ENCODE results near the gene PKM.

Gene PKM

DNA sequence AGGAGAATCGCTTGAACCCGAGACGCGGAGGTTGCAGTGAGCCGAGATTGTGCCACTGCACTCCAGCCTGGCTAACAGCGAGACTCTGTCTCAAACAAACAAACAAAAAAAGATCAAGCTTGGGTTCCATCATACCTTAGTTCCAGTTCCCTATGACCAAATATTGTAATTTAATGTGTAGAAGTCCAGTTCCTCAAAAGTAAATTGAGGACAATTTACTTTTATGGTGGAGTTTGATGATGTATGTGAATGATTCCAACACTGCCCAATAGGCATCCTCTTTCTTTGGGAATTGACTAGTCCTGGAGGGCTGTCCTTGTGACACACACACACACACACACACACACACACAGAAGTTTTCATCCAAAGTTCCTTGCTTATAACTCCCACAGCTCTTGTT is 2.8 kb upstream of the PKM start:
- DNase-seq, result peak; percentile 44

DNA sequence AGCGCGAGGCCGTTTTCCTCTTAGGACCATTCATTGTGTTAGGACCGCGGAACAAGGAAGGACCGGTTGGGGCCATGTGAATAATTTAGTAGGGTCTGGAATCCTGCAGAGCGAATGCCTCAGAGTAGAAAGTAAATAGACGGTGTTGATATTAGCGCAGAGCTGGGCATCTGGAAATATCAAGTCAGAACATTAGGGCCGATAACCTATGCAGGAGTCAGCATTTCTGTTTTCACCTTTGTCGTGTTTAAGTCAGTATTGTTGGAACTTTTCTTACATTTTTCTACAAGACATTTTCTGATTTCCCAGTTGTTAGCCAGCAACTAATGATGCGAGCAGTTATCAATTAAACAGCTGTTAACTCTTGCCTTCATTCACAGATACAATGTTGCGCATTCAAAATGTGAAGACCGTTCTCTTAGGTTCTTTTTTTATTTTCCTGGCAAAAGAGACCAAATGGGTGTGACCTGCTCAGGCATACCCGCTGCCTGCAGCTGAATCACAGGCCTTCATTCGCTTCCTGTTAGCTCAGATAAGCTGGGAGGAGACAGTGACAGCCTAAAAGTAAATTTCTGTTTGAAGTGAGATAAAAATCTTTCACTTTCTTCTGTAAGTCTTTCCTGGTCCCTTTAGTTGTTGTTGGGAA is 966 bp upstream of the PKM start:
- peak; percentile 82 for DNase-seq

DNA sequence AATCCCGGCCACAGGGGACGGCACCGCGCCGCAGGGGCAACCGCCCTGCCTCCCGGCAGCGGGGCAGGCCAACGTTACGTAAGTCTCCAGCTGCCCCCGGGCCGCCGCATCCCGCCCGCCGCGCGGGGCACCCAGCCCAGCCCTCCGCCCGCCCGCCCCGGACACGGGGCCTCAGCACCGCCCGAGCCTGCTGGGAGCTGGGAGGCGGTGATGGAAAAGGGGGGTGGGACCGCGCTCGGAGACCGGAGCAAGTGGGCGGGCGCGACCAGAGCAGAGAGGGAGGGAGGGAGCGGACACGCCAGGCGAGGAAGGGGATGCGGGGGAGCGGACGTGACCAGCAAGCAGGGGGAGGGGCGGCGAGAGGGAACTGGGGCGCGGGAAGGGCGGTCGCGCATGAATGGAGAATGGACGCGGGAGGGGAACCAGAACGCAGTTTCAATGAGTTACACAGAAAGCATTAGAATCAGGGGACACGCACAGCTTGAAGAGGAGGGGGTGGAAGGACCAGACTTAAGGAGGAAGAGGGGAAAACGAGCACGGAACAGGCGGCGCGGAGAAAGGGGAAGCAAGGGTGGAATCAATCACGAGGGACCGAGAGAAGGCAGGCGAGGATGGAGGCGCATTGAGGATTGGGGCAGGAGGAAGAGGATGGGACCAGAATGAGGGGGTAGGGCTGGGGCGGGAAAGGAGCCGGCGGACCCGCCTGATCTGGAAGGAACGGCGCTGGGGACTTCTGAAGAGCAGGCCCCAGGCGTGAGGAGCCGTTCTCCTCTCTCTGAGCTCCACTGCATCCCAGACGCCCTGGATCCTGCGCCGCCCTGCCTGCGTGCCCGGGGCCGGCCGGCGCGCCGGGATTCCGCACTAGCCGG is 559 bp downstream of the PKM start:
- peak; percentile 92 for DNase-seq

DNA sequence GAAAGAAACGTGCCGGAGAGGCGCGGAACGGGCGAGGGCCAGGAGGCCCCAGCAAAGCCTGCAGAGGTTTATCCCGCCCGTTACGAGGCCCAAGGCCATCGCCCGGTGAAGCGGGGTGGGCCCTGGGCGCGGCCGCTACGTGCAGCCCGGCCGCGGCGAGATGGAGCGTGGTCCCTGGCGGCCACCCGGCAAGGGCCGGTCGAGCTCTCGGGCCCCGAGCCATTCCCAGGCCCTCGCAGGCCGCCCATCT is 1.1 kb downstream of the PKM start:
- DNase-seq, result no peak

DNA sequence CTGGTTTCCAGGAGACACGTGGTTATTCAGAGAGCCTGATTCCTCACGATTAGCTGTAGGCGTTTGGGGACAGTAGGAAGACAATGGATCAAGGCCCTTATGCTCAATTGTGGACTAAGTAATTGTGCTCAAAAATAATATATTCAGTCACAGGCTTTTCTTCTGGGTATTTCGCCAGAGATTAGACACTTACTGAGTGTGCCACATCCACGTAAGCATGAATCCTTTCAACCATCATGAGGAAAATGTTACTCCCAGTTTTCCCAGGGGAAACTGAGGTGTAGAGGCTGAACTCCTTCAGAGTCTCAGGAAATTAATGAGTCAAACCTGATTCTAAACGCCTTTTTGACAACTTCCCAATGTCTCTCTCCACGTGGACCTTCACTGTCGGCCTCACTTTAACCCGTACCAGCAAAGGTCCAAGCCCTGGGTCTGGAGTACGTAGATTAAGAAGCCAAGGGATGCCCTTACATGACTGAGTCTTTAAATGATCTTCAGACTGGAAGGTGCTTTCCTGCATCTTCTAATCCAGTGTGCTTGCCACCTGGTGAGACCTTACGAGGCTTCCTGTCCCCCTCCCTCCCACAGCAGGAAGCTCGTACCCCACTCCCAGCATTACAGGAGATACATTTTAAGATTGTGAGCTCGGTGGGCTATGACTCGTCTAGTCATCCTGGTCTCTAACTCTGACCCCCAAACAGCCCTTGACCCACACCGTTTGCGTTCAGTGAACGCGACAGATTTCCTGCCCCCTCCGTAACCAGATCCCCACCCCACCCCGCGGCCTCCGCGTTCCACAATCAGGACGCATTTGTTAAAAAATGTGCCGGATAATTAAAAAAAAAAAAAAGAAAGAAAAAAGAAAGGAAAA is 1.7 kb downstream of the PKM start:
- DNase-seq, result peak; percentile 64

DNA sequence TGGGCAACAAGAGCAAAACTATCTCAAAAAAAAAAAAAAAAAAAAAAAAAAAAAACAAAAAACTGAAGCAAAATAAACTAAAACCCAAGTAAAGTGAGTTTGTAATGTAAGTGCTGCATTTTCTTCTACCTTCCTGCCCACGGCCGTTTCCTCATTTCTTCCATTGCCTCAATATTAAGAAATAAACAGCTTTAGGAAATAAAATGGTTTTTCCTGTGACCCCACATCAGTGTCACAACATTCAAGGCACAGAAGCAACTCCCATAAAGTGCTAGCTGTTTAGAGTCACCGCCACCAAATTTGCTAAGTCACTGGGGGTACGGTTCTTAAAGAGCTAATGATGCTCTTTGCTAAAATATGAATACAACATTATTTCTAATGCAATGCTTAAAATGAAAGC is 3.3 kb downstream of the PKM start:
- DNase-seq, result peak; percentile 95

DNA sequence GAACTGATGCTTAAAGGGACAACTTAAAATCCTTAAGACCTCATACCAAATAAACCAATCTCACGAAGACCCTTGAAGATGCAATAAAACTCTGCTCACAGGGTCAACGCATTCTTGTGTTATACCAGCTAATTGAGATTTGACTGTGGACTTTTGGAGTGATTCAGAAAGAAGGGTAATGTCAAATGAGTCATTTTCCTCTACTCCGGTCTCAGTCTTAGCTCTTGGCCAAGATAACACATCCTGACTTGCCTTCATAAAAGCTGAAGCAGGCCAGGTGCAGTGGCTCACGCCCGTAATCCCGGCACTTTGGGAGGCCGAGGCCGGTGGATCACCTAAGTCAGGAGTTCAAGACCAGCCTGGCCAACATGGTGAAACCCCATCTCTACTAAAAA is 3.8 kb downstream of the PKM start:
- peak; percentile 80 for DNase-seq

DNA sequence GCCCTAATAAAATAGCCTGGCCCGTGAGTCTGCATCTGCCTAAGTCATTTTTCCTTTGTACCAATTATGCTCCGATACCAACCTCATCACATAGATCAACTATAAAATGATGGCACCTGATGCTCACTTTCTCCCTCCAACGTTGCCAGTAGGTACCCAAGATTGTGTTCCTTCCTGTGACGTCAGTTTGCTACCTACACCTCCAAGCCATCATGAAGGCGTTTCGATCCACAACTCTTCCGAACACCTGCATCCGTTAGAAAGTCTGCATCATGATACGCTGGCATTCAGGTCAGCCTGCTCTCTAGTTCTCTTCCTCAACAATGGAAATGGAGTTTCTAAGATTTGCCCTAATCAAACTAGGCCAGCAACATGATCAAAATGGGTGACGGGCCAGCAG is 7.7 kb downstream of the PKM start:
- no peak for DNase-seq

DNA sequence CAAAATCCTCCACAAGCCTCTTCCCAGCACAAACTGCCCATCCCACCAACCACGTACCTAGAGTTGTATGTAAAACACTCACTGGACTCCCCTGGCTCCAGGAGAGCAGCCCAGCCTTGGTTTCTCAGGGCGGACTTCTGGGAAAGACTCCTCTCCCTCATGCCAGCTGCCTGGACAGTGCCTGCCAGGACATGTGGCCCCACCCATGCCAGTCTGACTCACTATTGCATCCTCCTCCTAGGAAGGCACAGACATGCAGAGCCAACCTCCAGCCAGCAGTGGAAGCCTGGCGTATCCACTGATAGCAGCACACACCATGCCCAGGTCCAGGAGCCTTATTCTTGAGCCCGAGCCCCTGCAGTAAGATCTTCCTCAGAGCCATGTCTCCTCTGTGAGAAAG is 8.6 kb downstream of the PKM start:
- DNase-seq, result peak; percentile 58

DNA sequence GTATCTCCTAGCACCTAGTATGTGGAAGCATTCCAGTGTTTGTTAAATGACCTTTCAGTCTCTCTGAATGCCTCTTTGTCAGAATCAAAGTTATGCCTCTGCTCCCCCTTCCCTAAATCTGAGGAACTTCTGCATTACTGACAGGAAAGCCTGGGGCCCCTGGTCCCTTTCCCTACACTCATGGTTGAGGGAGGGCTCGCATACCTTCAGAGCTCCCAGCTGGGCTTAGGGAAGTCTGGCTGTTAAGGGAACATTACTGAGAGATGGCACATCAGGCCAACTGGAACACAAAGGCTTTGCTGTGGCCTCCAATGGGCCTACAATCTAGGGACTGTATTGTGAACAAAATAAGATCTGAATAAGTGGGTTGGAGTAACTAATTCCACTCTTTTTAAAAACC is 10.3 kb downstream of the PKM start:
- no peak for DNase-seq

DNA sequence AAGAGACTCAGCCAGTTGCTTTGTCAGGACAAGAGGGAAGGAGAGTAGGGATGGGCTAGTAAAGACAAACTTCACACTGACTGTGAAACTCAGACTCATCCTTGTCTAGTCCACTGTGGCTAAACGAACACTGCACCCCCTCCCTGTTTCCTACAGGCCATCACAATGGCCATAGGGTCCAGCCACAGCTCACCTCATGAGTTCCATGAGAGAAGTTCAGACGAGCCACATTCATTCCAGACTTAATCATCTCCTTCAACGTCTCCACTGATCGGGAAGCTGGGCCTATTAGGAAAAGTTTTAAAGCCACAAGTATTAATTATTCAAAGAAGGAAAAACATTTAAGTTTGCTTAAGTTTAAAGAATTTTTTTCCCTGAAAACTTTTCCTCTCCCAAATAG is 13.8 kb downstream of the PKM start:
- DNase-seq, result no peak

DNA sequence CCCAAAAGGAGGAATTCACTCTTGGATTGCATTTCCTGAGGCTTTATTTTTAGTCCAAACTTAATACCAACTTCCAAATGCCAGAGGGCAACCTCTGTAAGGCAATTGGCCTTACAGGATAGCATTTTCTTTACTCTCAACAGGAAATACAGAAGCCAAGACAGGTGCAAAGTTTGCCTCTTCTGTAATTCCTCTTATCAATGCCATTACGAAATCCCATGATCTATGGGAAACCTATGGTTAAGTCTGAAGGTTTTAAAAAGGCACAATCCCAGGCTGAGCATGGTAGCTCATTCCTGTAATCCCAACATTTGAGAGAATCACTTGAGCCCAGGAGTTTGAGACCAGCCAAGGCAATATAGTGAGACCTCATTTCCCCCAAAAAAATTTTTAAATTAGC is 14.9 kb downstream of the PKM start:
- DNase-seq, result no peak

DNA sequence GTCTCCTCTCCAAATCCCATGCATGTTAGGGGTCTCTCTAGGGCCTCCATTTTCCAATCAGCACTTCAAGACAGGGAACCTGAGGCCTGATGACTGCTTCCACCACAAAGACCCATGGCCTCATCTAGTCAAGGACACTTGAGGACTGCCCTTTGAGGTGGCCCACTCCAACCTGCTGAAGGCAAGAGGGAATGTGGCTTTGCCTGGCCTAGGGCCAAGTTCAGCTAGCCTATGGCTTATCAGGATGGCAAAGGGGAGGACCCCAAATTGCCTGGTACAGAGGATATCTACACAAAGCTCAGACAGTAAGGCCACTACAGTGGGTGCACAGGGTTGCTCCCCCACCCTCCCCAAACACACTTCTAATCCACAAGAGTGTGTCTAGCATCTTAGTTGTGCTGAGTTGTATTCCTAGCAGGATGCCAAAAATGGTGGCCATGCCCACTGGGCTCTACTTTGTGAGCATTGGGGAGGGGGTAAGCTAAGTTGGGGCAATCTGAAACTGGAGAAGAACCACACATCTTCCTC is 23.4 kb downstream of the PKM start:
- no peak for DNase-seq

DNA sequence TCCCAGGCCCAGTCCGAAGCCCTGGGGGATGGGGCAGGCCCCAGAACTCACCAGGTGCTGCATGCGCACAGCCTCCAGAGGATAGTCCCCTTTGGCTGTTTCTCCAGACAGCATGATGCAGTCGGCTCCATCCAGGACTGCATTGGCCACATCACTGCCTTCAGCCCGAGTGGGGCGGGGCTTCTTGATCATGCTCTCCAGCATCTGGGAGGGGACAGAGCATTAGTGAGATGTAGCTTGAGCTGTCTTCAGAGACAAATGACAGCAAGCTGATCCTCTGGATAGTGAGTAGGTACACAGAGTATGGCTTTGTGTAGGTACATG is 24.4 kb downstream of the PKM start:
- no peak for DNase-seq

DNA sequence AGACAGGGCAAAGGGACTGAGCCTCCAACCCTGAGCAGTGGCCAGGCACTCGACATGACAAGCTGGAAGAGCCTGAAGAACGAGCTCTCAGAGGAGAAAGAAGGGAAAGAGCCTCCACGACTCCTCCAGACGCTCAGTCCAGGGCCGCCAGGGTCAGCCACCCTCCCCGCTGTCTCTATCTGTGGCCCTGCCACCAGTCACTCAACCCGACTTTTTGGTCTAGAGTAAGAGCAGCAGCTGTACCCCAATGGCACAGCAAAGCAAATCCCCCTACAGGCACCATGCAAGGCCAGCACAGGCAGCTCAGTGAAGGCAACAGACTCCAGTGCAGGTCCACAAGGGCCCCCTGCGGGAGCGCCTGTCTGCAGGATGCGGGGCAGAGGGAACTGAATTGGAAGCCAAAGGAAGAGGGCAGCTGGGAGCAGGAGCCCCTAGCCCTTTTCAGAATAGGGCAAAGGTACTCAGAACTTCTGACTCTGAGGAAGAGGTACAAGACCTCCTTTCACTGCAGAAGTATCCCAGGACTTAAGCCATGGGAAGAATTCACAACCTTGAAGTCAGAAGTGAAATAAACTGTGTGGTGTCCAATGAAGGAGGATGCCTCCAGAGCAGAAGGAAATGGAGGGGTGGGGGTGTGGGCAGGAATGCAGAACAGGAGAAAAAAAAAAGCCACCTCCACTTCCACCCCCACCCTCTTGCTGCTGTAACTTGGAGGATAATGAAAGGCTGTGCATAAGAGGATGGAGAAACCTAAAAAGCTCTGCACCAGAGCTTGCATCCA is 24.9 kb downstream of the PKM start:
- no peak for DNase-seq

DNA sequence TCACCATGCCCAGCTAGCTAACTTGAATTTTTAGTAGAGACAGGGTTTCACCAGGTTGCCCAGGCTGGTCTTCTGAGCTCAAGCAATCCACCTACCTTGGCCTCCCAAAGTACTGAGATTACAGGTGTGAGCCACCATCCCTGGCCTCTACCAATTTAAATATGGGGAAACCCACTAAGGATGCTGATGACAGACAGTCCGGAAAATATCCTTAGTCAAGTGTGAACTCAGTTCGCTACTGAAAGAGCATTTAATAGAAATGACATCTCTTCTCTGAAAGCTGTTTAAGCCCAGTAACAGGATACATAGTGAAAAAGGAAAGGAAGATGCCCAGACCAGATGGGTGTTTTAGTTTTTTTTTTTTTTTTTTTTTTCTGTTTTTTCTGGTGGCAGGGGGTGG is 25.7 kb downstream of the PKM start:
- no peak for DNase-seq

DNA sequence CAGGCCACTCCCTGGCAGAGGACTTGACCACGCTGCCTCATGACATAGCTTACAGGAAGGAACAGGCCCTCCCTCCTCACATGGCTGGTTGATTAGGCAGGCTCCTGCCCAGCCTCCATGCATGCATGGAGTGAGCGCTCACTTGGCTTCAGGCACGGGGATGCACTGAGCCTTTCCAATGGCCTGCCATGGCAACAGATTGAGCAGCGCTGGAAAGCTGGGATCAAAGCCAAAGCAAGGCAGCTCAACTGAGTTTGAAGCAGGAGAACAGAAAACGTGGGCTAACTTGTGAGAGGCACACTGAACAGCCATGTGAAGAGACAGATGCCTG is 27.5 kb downstream of the PKM start:
- no peak for DNase-seq

DNA sequence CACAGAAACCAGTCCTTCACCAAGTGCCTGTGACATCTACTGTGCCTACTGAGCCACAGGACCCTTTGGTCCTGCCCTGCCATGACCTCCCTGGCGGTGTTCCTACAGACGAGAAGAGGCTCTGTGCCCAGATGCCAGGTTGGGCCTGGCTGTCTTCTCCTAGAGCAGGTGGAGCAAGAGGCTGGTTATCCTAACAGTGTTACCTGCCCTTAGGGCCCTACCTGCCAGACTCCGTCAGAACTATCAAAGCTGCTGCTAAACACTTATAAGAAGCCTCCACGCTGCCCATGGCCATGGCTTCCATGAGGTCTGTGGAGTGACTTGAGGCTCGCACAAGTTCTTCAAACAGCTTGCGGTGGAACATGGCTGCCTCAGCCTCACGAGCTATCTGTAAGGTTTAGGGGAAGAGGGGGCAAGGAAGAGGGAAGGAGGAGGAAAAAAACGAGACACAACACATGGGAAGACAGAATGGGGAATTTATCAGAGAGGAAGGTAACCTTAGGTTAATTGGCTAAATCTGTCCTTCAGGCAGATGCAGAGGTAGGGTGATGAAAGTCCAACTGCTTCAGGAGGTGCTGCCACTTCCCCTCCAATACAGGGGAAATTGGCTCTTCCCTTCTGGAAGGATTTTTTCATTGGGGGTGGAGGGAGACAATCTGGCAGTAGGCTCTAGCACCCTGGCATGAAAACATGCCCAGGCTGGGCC is 28.0 kb downstream of the PKM start:
- no peak for DNase-seq

DNA sequence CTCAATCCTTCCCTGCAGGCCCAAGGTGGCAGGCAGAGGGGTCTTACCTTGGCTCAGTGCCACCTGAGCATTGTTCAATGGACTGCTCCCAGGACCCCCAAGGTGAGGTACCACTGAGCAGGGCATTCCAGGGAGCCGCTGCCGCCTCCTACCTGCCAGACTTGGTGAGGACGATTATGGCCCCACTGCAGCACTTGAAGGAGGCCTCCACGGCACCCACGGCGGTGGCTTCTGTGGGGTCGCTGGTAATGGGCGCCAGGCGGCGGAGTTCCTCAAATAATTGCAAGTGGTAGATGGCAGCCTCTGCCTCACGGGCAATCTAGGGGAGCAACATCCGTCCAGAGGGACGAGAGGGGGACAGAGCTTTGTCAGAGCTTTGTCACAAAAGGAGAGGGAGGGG is 28.7 kb downstream of the PKM start:
- DNase-seq, result no peak

DNA sequence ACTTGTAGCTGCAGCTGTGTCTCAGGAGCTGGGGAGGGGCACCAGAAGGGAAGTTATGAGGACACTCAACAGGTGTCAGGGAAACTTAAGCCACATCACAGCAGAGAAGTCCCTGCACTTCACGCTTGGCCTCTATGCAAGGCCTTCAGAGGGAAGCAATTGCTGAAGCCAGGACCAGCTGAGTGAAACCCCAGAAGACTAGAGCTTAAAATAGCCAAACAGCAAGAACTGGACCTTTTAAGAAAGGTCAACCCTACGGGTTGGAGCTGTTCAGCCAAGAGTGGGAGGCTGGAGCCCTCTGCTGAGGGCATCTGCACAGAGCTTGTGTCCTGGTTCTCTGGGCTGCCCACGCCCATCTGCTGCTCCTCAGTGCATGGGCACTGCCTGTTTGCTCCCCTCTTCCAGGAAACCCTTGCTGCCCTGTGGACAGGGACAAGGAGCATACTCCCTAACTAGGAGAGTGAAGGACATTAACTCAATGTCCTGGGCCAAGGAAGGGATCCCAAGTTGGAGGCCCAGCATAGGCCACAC is 29.5 kb downstream of the PKM start:
- DNase-seq, result no peak

DNA sequence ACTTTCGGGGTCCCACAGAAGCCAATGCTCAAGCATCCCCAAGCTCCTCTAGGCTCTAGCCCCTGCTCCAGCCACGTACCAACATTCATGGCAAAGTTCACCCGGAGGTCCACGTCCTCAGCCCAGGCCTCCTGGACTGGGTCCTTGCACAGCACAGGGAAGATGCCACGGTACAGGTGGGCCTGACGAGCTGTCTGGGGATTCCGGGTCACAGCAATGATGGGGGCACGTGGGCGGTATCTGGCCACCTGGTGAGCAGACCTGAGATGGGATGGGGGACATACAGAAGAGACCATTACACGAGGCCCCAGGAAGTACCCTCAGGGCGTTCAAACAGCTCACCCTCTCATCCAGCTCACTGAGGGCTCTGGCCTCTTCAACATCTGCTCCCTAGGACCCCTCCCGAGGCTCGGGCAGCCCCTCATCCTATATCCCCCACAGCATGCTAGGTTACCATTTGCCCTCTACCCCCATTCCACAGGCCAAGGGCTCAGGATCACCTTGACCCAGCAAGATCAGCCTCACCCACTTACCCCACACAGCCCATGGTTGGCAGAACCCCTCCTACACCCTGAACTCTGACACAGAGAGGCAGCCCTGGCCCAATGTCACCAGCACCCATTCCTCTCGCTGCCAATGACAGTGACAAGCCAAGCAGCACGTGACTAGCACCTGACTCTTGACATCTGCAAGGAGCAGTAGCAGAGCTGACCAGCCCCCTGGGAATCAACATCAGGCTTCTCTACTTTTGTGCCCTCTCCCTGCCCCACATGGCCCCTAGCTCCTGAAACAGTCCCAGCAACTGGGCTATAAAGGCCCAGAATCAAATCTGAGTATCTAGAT is 30.4 kb downstream of the PKM start:
- peak; percentile 13 for DNase-seq
